RKO (cell line): ENCODE results near the gene ARHGAP29.

Experiments
- DNase-seq: peaks from one replicate; pipeline ENCODE4 v3.0.0-alpha.2; 2016; ENCODE audit warnings: low spot score

ARHGAP29 gene, protein sequence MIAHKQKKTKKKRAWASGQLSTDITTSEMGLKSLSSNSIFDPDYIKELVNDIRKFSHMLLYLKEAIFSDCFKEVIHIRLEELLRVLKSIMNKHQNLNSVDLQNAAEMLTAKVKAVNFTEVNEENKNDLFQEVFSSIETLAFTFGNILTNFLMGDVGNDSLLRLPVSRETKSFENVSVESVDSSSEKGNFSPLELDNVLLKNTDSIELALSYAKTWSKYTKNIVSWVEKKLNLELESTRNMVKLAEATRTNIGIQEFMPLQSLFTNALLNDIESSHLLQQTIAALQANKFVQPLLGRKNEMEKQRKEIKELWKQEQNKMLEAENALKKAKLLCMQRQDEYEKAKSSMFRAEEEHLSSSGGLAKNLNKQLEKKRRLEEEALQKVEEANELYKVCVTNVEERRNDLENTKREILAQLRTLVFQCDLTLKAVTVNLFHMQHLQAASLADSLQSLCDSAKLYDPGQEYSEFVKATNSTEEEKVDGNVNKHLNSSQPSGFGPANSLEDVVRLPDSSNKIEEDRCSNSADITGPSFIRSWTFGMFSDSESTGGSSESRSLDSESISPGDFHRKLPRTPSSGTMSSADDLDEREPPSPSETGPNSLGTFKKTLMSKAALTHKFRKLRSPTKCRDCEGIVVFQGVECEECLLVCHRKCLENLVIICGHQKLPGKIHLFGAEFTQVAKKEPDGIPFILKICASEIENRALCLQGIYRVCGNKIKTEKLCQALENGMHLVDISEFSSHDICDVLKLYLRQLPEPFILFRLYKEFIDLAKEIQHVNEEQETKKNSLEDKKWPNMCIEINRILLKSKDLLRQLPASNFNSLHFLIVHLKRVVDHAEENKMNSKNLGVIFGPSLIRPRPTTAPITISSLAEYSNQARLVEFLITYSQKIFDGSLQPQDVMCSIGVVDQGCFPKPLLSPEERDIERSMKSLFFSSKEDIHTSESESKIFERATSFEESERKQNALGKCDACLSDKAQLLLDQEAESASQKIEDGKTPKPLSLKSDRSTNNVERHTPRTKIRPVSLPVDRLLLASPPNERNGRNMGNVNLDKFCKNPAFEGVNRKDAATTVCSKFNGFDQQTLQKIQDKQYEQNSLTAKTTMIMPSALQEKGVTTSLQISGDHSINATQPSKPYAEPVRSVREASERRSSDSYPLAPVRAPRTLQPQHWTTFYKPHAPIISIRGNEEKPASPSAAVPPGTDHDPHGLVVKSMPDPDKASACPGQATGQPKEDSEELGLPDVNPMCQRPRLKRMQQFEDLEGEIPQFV

DNA sequence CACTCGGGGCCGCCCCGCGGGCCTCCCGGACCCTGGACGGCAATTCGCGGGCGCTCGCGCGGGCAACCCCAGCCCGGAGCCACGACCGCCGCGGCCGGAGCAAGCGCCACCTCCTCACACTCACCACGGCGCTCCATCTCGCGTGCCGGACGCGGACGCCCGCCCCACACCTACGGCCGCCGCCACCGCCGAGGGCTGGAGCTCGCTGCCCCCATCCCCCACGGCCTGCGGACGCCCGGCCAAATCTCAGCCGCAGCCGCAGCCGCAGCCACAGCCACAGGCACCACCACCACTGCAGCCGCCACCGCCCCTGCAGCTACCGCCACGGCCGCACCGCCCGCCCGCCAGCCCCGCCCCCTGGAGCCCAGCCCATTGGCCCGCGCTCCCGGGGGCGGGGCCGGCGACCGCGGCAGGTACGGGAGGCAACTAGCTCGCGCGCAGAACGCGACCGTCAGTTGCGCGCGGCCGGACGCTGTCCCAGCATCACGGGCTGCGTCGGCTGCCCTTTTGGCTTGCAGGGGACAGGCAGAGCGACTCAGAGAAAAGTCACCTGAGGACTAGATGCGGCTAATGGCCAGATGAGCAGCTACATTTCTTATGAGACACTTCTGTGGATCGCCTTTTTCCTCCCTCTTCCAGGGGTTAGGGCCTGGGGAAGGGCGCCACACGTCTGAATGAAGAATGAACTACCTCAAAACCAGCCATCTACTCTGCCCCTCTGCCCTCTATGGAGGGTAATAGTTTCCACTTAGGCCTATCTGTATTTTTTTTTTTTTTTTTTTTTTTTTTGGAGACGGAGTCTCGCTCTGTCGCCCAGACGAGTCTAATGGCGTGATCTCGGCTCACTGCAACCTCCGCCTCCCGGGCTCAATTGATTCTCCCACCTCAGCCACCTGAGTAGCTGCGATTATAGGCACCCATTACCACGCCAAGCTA, at the start of gene ARHGAP29:
TSS of gene ARHGAP29 (minus strand) at position 294 of the 936 bp plus-strand sequence. CDS start 5,973 bp downstream, outside the sequence.
- DNase-seq: peak; percentile 50

DNA sequence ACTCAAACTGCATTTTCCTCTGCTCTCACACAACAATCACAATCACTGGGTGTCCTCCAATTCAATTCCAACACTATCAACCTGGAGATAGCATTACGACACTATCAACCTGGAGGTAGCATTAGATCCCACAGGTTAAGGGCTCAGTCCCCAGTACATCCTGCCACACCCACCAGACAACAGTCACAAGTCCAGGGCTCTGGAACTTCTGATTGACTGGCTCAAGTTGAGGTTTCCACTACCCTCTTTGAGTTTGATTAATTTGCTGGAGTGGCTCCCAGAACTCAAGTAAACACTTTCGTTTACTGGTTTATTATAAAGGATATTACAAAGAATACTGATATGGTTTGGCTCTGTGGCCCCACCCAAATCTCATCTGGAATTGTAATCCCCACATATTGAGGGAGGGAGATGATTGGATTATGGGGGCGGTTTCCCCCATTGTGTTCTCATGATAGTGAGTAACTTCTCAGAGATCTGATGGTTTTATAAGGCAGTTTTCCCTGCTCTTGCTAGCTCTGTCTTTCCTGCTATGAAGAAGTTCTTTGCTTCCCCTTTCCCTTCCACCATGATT, 49.6 kb upstream of the ARHGAP29 start:
- DNase-seq: no peak

DNA sequence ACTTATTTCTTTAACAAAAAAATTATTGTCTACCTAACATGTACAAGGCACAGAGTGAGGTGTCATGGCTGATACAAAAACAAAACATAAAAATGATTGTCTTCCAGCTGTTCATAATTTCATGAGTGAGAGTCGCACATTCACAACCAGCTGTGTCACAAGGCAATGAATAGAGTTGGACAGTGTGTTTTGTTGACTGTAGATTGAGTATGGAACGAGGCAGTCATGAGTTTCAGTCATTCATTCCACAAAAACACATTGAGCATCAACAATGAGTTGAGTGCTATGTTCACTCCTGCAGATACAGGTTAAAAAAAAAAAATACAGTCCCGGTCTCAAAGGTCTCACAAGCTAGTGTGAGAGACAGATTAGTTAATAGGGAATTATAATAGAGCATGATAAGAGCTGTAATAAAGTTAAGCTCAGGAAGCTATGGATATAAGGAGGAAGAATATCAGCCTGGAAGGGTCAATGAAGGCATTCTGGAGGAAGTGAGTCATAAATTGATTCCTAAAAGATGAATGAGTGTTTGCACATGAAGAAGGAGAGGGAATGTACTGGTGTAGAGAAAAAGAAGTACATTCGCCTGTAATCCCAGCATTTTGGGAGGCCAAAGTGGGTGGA, 47.8 kb upstream of the ARHGAP29 start:
- DNase-seq: no peak

DNA sequence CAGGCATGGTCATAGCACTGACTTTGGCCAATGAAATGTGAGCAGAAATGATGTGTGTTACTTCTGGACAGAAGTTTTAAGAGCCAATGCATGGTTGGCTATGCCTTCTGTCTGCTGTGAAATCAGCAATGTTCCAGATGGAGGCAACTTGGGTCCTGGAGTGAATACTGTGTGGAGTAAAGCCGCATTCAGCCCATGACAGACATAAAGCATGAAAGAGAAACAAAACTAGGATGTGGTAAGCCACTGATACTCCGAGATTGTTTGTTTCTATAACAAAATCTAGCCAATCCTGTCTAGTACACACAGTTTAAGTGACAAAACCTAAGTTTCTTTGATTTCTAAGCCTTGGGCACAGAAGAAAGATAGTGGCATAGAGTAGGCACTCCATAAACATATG, 47.1 kb upstream of the ARHGAP29 start:
- DNase-seq: no peak

DNA sequence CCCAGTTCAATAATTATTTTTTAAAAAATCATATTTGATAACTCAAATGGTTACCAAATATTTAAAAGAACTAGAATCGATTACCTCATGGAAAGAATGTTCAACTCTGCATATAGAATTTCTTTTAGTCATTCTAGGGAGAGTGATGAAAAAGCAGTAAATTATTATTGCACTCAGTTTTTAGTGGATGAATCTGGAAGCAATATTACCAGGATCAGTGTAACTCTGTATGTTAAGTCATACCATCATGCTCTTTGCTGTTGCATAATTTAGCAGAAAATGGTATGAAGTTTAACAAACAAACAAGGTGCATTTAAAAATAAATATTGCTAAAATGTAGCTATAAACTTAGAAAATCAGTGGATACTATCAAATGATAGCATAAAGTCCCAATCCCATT, 46.1 kb upstream of the ARHGAP29 start:
- DNase-seq: no peak

DNA sequence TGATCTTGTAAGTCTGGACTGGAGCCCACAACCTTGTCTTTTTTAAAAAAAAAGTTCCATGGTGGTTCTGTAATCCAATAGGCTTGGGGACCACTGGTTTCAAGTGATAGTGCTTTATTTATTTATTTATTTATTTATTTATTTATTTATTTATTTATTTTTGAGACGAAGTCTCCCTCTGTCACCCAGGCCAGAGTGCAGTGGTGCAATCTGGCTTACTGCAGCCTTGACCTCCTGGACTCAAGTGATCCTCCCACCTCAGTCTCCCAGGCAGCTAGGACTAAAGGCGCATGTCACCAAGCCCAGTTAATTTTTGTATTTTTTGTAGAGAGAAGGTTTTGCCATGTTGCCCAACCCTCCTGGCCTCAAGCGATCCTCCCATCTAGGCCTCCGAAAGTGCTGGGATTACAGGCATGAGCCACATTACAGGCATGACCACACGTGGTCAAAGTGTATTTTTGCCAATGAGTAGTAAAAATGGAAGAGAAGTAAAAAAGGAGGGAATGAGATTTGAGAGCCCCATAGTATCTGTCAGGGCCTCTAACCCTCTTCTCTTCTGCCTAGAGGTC, 44.8 kb upstream of the ARHGAP29 start:
- no peak for DNase-seq

DNA sequence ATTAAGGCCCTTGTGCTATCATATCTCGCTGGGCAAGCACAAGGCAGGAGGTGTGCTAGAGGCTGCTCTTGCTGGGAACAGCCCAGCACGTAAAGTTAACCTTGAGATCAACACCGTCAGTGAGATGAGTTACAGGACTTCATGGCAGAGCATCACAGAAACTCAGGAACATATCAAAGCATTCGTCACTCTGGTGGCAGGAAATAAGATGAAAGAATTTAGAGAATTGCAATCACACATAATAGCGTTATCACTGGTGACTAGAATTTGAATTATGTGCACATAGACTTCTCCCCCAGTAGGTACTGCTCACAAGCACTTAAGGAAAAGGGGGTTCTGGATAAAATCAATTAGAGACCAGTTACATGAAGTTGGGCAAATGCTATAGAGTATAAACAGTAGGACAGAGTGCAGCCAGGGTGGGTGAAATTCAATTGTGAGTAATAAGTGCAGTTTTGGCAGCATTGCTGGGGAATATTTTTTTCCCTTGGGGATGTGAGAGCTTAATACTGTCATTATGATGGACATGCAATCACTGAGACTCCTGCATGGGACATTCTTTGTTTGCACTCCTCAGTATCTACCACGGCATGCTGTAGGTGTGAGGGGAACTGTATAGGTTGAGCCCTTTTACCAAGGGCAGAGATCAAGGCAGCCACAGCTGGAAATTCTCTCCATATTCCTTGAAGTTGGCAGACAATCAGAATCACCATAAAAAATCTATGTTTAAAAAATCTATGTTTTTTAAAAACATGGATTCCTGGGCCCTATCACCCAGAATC, 44.2 kb upstream of the ARHGAP29 start:
- no peak for DNase-seq

DNA sequence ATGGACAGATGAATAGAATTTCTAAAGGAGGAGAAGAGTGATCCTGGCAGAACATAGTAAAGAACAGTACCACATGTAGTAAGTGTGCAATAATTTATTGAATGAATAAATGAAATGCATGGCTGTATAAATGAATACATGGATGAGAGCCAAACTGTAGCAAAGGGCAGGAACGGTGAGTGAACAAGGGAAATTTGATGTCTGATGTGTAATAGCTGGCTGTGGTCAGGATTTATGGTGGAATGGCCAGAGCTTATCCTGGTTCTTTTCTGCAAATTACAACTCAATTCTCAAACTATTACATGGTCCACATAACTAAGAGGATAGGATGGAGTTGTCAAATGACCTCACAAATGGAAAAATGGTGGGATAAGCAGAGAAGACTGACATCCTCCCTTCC, 43.2 kb upstream of the ARHGAP29 start:
- no peak for DNase-seq

DNA sequence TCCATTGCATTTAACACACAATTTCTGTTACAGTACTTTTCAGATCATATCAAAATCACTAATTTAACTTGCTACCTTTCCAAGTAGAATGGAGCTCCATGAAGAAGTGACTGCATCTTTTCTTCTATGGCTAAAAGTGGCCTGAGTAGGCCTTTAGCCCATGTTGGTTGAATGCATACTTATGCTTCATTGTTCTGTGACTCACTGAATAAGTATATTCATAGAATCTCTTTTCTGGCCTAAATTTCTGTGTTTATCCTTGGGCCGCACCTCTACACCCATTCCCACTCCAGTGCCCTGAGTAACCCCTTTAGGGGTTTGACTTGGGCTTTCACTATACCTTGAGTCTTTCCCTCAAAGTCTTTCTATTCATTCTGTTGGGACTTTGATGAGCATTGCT, 42.1 kb upstream of the ARHGAP29 start:
- DNase-seq: no peak

DNA sequence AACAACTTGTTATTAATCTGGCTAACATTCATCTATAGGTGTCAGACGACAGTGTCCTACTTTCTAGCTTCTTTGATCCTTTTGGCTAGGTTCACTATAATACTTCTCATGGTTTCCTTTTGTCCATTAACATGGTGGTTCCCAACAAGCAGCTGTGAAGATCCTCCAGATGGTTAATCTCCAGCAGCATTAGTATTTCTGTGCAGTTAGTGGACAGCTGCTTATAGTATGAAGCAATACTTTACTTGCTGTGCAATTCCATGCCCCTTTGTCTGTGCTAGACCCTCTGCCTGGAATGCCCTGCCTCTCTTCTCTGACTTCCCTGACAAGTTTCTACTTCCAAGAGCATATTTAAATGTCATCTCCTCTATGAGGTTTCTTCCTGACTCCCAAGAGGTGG, 41.7 kb upstream of the ARHGAP29 start:
- DNase-seq: no peak

DNA sequence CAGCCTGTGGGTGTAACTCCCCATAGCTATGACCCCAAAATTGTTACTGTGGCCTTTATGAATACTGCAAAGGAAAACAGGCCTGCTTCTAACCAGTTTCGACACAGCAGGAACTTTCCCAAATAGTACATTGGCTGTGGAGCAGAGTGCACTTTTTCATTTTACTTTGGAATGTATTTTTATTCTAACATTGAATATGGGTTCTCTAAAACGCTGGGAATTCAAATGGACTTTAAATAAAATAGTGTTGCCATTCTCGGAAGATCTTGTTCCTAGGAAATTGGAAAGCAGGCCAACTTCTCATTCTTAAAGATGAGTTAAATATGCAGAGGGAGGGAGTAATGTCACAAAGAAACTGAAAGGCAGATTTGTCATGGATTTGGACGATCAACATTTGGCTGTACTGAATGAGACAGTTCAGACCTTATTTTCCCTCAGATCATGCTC, 39.6 kb upstream of the ARHGAP29 start:
- no peak for DNase-seq

DNA sequence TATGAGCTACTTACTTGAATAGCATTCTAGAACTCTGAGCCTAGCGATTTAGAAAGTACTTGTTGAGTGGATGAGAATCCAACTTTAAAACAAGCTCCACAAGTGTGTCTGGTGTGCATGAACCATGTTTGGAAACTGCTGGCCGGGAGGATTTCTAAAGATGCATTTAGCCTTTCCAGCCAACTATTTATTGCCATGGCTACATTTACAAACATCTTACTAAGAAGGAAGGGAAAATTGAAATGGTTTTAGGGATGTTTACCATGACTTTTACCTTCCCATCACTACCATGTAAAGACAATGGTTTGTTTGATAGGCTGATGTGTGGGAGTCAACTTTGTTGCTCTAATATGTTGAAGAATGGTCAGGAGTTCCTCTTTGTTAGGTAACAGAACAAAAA, 37.7 kb upstream of the ARHGAP29 start:
- DNase-seq: no peak

DNA sequence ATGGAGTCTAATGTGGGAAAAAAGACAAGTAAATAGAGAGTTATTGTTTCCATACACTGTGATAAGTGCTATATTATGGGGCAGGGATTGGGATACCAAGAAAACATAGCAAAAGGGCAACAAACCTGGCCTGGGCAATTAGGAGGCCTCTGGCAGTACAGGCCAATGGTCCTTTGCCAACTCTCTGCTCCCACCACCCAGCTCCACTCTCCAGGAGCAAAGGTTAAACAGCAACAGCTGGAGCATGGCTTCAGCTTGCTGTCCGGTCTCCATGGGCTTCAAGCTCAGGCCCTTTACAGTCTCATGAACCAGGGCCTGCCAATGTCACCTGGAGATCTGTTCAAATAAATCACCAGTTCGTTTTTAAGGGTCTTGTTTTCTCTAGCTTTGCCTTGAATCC, 37.2 kb upstream of the ARHGAP29 start:
- DNase-seq: no peak

DNA sequence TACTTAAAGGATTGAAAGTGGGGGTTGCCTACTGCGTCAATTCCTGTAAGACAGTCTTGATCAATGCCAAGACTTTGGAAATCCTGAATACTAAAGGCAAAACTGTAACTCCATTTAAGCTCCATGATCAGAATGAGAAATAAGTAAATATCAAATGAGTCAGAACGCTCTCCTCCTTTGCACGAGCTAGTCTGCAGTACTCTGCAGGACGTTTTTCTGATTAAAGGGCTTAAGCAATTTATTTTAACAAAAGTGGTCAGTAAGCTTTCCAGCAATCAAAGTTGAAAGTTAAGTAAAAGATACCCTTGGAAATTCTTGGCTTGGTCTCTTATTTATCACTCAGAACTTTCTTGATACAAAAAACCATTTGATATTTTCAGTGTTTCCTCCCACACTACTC, 35.7 kb upstream of the ARHGAP29 start:
- DNase-seq: no peak

DNA sequence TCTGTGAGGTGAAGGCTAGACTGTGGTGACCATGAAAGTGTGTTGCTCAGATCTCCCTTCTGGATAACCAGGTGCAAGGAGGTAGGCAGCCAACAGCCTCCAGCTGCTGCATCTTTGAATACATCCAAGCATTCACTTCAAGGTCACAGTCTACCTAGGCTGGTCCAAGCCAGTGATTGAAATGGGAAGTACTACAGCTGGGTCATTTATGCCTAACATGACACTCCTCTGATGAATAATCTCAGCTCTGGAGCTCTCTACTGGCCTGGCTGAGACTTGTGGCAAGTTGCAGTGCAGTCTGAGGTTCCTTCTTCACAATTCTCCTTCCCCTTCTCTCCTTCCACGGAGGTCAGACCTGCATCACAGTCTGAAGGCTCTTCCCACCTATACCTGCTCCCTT, 35.0 kb upstream of the ARHGAP29 start:
- no peak for DNase-seq

DNA sequence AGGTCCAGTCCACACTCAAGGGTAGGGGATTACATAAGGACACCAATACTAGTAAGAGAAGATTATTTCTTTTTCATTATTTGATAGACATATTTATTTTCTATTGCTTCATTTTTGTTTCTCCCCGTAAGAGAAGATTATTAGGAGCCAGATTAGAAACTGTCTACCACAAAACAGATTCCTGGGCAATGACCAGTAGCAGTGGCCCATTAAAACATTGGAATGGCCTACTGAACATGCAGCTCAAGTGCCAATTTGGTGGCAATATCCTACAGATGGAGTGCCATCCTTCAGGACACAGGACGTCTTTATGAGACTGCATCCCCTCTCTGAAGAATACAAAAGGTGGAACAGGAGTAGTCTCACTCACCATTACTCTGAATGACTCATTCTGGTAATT, 34.0 kb upstream of the ARHGAP29 start:
- no peak for DNase-seq

DNA sequence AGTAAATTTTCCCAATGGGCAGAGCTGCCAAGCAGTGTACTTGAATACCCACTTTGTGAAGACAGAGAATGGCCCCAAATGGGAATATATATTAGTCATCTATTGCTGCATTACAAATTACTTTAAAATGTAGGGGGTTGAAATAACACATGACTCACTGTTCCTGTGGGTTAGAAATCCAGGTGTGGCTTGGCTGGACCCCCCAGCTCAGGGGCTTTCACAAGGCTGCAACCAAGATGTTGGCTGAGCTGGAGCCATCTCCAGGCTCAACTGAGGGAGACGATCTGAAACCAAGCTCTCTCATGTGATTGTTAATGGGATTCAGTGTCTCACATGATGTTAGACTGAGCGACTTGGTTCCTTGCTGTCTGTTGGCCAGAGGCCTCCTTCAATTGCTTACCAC, 33.4 kb upstream of the ARHGAP29 start:
- no peak for DNase-seq

DNA sequence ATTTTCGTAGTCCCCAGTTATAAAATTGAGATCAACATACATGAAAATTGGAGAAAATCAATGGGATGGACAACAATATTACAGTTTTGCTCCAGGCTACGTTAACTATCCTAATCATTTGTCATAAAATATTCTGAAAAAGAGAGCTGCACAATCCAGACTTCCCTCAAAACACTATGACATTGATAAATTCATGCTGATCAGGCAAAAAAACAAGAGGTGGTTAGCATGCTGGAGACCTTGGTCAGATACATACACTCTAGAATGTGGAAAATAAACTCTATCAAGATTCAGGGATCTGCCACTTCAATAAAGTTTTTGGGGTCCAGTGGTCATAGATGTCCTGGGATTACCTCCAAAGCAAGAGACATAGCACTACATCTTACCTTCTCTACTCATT, 32.5 kb upstream of the ARHGAP29 start:
- no peak for DNase-seq

DNA sequence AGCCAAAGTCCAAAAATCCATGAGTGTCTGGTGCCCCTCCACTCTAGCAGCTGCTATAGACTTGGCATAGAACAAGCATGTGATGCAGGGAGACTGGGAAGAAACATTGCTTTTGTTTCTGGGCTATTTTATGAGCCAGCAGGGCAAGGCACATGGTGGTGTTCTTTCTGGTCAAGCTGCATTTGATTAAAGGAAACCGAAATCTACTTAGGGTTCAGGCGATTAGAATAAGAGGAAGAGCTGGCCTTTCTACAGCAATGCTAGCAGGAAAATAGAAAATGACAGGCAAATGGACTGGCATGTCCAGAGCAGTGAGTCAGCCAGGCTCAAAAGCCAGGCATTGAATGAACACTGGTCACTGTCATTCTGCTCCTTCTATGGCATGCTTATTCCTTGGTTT, 28.5 kb upstream of the ARHGAP29 start:
- DNase-seq: no peak
